ENCODE measurements around the gene LYZL6. TPM values are rescaled to one million over a fixed set of nuclear protein-coding genes. Genes with fewer than 3 reads are reported as not detected.

LYZL6 gene
- total and polyA plus RNA-seq, 2 of the 8 experiments (the other 6 are each of a cell fraction or from before 2014, with no cell fraction given), result not detected

- no peak overlapping the region for H3K27ac ChIP-seq (ENCODE audit: low read depth, low read length)
- TF ChIP-seq BACH1 (IDR thresholded peaks at IDR 0.05; ENCODE audit: low read length) (no peak), PHF8 (conservative IDR thresholded peaks at IDR 0.05; ENCODE audit: low read depth, low read length) (no peak), HDAC6 (IDR thresholded peaks at IDR 0.05; ENCODE audit: low read depth, low read length) (no peak)
- H3K18ac ChIP-seq (ENCODE audit: extremely low read depth, low read length), result no peak overlapping the region
- H2AFZ ChIP-seq (ENCODE audit: low read length), result no peak overlapping the region
- H3K56ac ChIP-seq (replicated peaks; ENCODE audit: insufficient read length, low read depth, low read length), result no peak overlapping the region
- no peaks in the 10 kb centered on the region for H3K4me1 ChIP-seq (replicated peaks in 1 of 4; ENCODE audit: control insufficient read depth in 3 of 4, insufficient read depth in 4 of 4, low read length in 3 of 4)
- H3K9ac ChIP-seq (replicated peaks in 1 of 4; ENCODE audit: extremely low read depth in 1 of 4, low read depth in 3 of 4, low read length in 3 of 4), result no peak overlapping the region
- no peak overlapping the region for H3K14ac ChIP-seq (ENCODE audit: insufficient read length)
- H2BK120ac ChIP-seq (replicated peaks; ENCODE audit: low read depth, low read length), result no peak overlapping the region
- no peaks in the 10 kb centered on the region for H3K27me3 ChIP-seq (replicated peaks in 1 of 4; ENCODE audit: control insufficient read depth in 3 of 4, extremely low read depth in 1 of 4, insufficient read depth in 3 of 4, low read length in 3 of 4)
- WGBS, 2 experiments (ENCODE audit: extremely low coverage in 1 of 2, insufficient coverage in 1 of 2, insufficient read length in 1 of 2, insufficient replicate concordance in 2 of 2, low coverage in 1 of 2, low lambda C conversion rate in 2 of 2, missing lambda C conversion rate in 1 of 2), result 92% methylated on average over 5 of the region's 5 CpGs; no CpG with 5 or more reads in 1 of the 2 experiments
- H2AK5ac ChIP-seq (ENCODE audit: low read depth, low read length), result no peak overlapping the region
- H3K4ac ChIP-seq (replicated peaks; ENCODE audit: insufficient read length, low read depth, low read length), result no peak overlapping the region
- no peak overlapping the region for H3K23ac ChIP-seq (ENCODE audit: insufficient read length)
- H2BK20ac ChIP-seq (ENCODE audit: low read length), result no peak overlapping the region
- no peak overlapping the region for H3K4me2 ChIP-seq (ENCODE audit: insufficient read depth in 1 of 2, low read depth in 2 of 2, low read length in 2 of 2)
- H2BK5ac ChIP-seq (ENCODE audit: low read depth, low read length), result no peak overlapping the region
- H3K79me2 ChIP-seq (ENCODE audit: control insufficient read depth in 1 of 2, insufficient read depth in 2 of 2, low read length in 2 of 2), result no peaks in the 10 kb centered on the region
- POLR2A ChIA-PET (ENCODE audit: partially characterized antibody), result no interaction called here
- H4K91ac ChIP-seq (replicated peaks; ENCODE audit: insufficient read length, low read length), result no peak overlapping the region
- DNase-seq (ENCODE audit: low read depth in 1 of 2, low spot score in 2 of 2) (no peak), FAIRE-seq (no peak)
- H4K8ac ChIP-seq (ENCODE audit: extremely low read depth, insufficient read depth, low read length), result no peak overlapping the region
- no peaks in the 10 kb centered on the region for H3K36me3 ChIP-seq (ENCODE audit: control insufficient read depth in 2 of 4, insufficient read depth in 4 of 4, low read length in 3 of 4)
- peaks cover 0 to 2% of the 10 kb centered on the region in 2 experiments for H4K20me1 ChIP-seq (replicated peaks in 1 of 2; ENCODE audit: control insufficient read depth in 1 of 2, insufficient read depth in 2 of 2, low read length in 2 of 2)
- no peaks in the 10 kb centered on the region; the same call in 1 of the 2 replicates for H3K23me2 ChIP-seq (ENCODE audit: low read depth, low read length)
- CTCF ChIA-PET (ENCODE audit: partially characterized antibody), result interaction anchor here (0.6 to 1.1 kb wide), 3 partner anchors 18 to 156 kb away, joined by 3 read pairs; no protein-coding TSS in a partner anchor
- no peak overlapping the region for H3K4me3 ChIP-seq (ENCODE audit: extremely low read depth in 1 of 4, insufficient read depth in 2 of 4, low read depth in 3 of 4, low read length in 4 of 4)
- no peaks in the 10 kb centered on the region for H3K9me3 ChIP-seq (ENCODE audit: insufficient read depth in 2 of 2, low read depth in 1 of 2, low read length in 1 of 2)
- no peaks in the 10 kb centered on the region for H3K79me1 ChIP-seq (ENCODE audit: low read depth, low read length)
- no peak overlapping the region for H2BK15ac ChIP-seq (ENCODE audit: low read length)
- no peak overlapping the region for H4K5ac ChIP-seq (ENCODE audit: insufficient read length, low read depth, low read length)
- H2BK12ac ChIP-seq (ENCODE audit: low read depth, low read length), result no peak overlapping the region
These were observed 40.1 kb downstream of the LYZL6 start for GRCh38 chr17:35903451-35903850.
